Endodermal cell (in vitro differentiated cells): ENCODE measurements around the gene WDTC1. TPM values are rescaled to one million over a fixed set of nuclear protein-coding genes. Genes with fewer than 3 reads are reported as not detected.
"Not testable (repeated sequence)": the region's sequence is repeated elsewhere in the genome, so short reads cannot be mapped to it uniquely, and the experiment has no call there.

ENCODE experiments used
- DNase-seq: peaks from one replicate; pipeline ENCODE4 v3.0.0-alpha.2; 2017
- H3K27ac ChIP-seq: 2 replicates; pipeline ENCODE4 v1.5.1; 2013; ENCODE audit warnings: mild to moderate bottlenecking, low read depth, low read length, moderate library complexity
- H3K27me3 ChIP-seq: 2 replicates; pipeline ENCODE4 v1.6.1; 2013; ENCODE audit warnings: mild to moderate bottlenecking, low read length, moderate library complexity; ENCODE audit not compliant: insufficient read depth, control insufficient read depth, poor library complexity, severe bottlenecking
- H3K36me3 ChIP-seq: 2 replicates; pipeline ENCODE4 v1.7.0; 2013; ENCODE audit warnings: mild to moderate bottlenecking, low read length, moderate library complexity; ENCODE audit not compliant: control insufficient read depth, insufficient read depth
- H3K4me1 ChIP-seq: one replicate; pipeline ENCODE4 v1.7.0; 2013; ENCODE audit warnings: low read length; ENCODE audit not compliant: control insufficient read depth, insufficient read depth
- H3K4me3 ChIP-seq: 2 replicates; pipeline ENCODE4 v1.5.1; 2013; ENCODE audit warnings: mild to moderate bottlenecking, low read length, moderate library complexity
- H3K9ac ChIP-seq: 2 replicates; pipeline ENCODE4 v1.6.1; 2013; ENCODE audit warnings: mild to moderate bottlenecking, low read length, moderate library complexity; ENCODE audit not compliant: poor library complexity, severe bottlenecking; ENCODE audit errors: extremely low read depth
- H3K9me3 ChIP-seq: 2 replicates; pipeline ENCODE4 v1.6.1; 2013; ENCODE audit warnings: mild to moderate bottlenecking, low read length, moderate library complexity; ENCODE audit not compliant: control insufficient read depth
- H3K27ac Mint-ChIP-seq: 2 replicates; pipeline ENCODE4 v1.8.0; 2020; ENCODE audit warnings: mixed read lengths
- H3K27me3 Mint-ChIP-seq: 2 replicates; pipeline ENCODE4 v1.8.0; 2021; ENCODE audit warnings: mild to moderate bottlenecking, mixed read lengths; ENCODE audit not compliant: insufficient read depth
- H3K36me3 Mint-ChIP-seq: 2 replicates; pipeline ENCODE4 v1.8.0; 2020; ENCODE audit warnings: low read depth, mixed read lengths
- H3K4me1 Mint-ChIP-seq: 2 replicates; pipeline ENCODE4 v1.8.0; 2020; ENCODE audit warnings: mixed read lengths
- H3K4me3 Mint-ChIP-seq: 2 replicates; pipeline ENCODE4 v1.8.0; 2020; ENCODE audit warnings: mild to moderate bottlenecking, moderate library complexity, mixed read lengths
- H3K9me3 Mint-ChIP-seq: 2 replicates; pipeline ENCODE4 v1.8.0; 2020; ENCODE audit warnings: mild to moderate bottlenecking, mixed read lengths
- CTCF ChIP-seq: fragments of 200-600 bp; sonication (generic); conservative IDR thresholded peaks from 2 replicates; pipeline ENCODE4 v1.5.0; 2021; ENCODE audit warnings: antibody characterized with exemption, mild to moderate bottlenecking
- WGBS, 2 experiments: methylation state at CpG; one replicate each; pipeline versions ENCODE4 v1.1.5 to v1.1.7; 2013; ENCODE audit warnings: missing lambda C conversion rate in 2 of 2, mixed read lengths in 1 of 2; ENCODE audit not compliant: insufficient coverage in 1 of 2, insufficient read length in 1 of 2; 5-methylcytosine and 5-hydroxymethylcytosine counted together
- total RNA-seq, 2 donors: library from RNA; stranded (reverse); fragmentation: NEBNext Ultra II Directional in 1 of 2; extraction: Animal tissue kit (Norgen Biotek cat#: 25700) in 1 of 2; gene quantifications; 2 replicates in 1 of 2; 3 replicates in 1 of 2; pipeline ENCODE4 v1.2.1, GENCODE V29; 2021

WDTC1 gene
- total RNA-seq, 2 donors from 2014 or later = 34.7 to 41.9 TPM

- peak; percentile 94 for DNase-seq
- H3K27ac ChIP-seq = no peak overlapping the region
- H3K9me3 ChIP-seq = no peaks in the 10 kb centered on the region
- Mint-ChIP-seq H3K4me1 (peaks cover 6% of the 10 kb centered on the region), H3K4me3 (no peak overlapping the region), H3K27ac (no peak overlapping the region), H3K27me3 (no peaks in the 10 kb centered on the region), H3K36me3 (peaks cover 27% of the 10 kb centered on the region), H3K9me3 (peaks cover 7% of the 10 kb centered on the region)
- peak; percentile 93 for TF ChIP-seq CTCF
- 59 to 77% methylated on average over 6 to 11 of the region's 11 CpGs for WGBS, 2 experiments
- peaks cover 20% of the 10 kb centered on the region for H3K36me3 ChIP-seq
- H3K4me3 ChIP-seq = no peak overlapping the region
- no peak overlapping the region for H3K9ac ChIP-seq
- no peaks in the 10 kb centered on the region for H3K27me3 ChIP-seq
- no peaks in the 10 kb centered on the region for H3K4me1 ChIP-seq
Measured at GRCh38 chr1:27284425-27285273, 50.2 kb downstream of the WDTC1 start.

DNA sequence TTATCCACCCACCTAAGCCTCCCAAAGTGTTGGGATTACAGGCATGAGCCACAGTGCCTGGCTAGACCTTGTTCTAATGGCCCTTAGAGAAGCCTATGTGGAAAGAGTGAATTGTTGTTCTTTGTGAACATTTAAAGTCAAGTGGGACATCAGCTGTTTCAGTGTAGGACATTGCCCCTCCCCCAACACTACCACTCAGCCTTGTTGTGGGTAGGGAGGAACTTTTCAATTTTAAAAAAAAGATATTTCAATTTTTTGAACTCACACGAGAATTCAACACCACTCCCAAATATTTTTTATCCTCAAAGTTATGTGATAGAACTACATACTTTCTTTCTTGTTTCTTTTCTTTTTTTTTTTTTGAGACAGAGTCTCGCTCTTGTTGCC, 50.8 kb downstream of the WDTC1 start:
- TF ChIP-seq CTCF = no peak
- H3K4me3 ChIP-seq = no peak overlapping the region
- H3K27ac Mint-ChIP-seq = no peak overlapping the region
- WGBS, 2 experiments = 90% methylated on average over 2 of the region's 2 CpGs; no CpG with 5 or more reads in 1 of the 2 experiments
- DNase-seq = no peak
- H3K4me3 Mint-ChIP-seq = no peak overlapping the region
- H3K9me3 Mint-ChIP-seq = peaks cover 12% of the 10 kb centered on the region
- no peak overlapping the region for H3K27ac ChIP-seq
- H3K36me3 ChIP-seq = peaks cover 23% of the 10 kb centered on the region
- H3K27me3 ChIP-seq = no peaks in the 10 kb centered on the region
- H3K27me3 Mint-ChIP-seq = no peaks in the 10 kb centered on the region
- H3K9me3 ChIP-seq = no peaks in the 10 kb centered on the region
- H3K36me3 Mint-ChIP-seq = peaks cover 32% of the 10 kb centered on the region
- peaks cover 6% of the 10 kb centered on the region for H3K4me1 Mint-ChIP-seq
- H3K9ac ChIP-seq = no peak overlapping the region
- no peaks in the 10 kb centered on the region for H3K4me1 ChIP-seq

- H3K4me1 Mint-ChIP-seq, DNase-seq: not testable (repeated sequence)
- 88 to 97% methylated on average over 5 to 7 of the region's 7 CpGs for WGBS, 2 experiments
Measured at GRCh38 chr1:27285821-27286220, 51.4 kb downstream of the WDTC1 start.

DNA sequence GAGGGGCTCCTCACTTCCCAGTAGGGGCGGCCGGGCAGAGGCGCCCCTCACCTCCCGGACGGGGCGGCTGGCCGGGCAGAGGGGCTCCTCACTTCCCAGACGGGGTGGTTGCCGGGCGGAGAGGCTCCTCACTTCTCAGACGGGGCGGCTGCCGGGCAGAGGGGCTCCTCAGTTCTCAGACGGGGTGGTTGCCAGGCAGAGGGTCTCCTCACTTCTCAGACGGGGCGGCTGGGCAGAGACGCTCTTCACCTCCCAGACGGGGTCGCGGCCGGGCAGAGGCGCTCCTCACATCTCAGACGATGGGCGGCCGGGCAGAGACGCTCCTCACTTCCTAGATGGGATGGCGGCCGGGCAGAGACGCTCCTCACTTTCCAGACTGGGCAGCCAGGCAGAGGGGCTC, 54.7 kb downstream of the WDTC1 start:
- H3K9me3 ChIP-seq, H3K27ac Mint-ChIP-seq, H3K4me1 Mint-ChIP-seq, H3K4me1 ChIP-seq, H3K4me3 ChIP-seq, H3K4me3 Mint-ChIP-seq, H3K9ac ChIP-seq, DNase-seq, H3K27ac ChIP-seq, H3K27me3 Mint-ChIP-seq, H3K27me3 ChIP-seq: not testable (repeated sequence)
- 95% methylated on average over 20 of the region's 29 CpGs; no CpG with 5 or more reads in 1 of the 2 experiments for WGBS, 2 experiments
- Mint-ChIP-seq H3K9me3 (peaks cover 16% of the 10 kb centered on the region), H3K36me3 (peaks cover 35% of the 10 kb centered on the region)
- peaks cover 17% of the 10 kb centered on the region for H3K36me3 ChIP-seq

More at GRCh38 chr1:27285821-27286220, 51.4 kb downstream of the WDTC1 start:
- H3K27ac ChIP-seq, H3K9ac ChIP-seq, H3K4me3 Mint-ChIP-seq, H3K27ac Mint-ChIP-seq, H3K4me3 ChIP-seq, H3K4me1 ChIP-seq, H3K27me3 Mint-ChIP-seq, H3K27me3 ChIP-seq, H3K9me3 ChIP-seq: not testable (repeated sequence)
- peaks cover 27% of the 10 kb centered on the region for H3K36me3 ChIP-seq
- H3K9me3 Mint-ChIP-seq = peaks cover 16% of the 10 kb centered on the region
- H3K36me3 Mint-ChIP-seq = peaks cover 38% of the 10 kb centered on the region
